Neural cell (in vitro differentiated cells): ENCODE results near the gene YPEL5.
A peak's percentile ranks its signal among the peaks of the same experiment; 100 is the strongest.

Experiments
- EP300 ChIP-seq: fragments of 450-650 bp; conservative IDR thresholded peaks from 2 replicates; pipeline ENCODE4 v1.6.1; 2014; ENCODE audit warnings: antibody characterized with exemption, mild to moderate bottlenecking, moderate library complexity; ENCODE audit not compliant: poor library complexity, severe bottlenecking
- EZH2 ChIP-seq: fragments of 200-600, 300-800 bp; shearing (Covaris generic), sonication (generic); IDR thresholded peaks from 2 replicates; pipeline ENCODE4 v1.6.1; 2014; ENCODE audit warnings: antibody characterized with exemption, low read length, borderline replicate concordance, mild to moderate bottlenecking; ENCODE audit not compliant: insufficient read depth, poor library complexity, severe bottlenecking
- POLR2AphosphoS5 ChIP-seq: IDR thresholded peaks from 2 replicates; pipeline ENCODE4 v1.6.1; 2012
- RAD21 ChIP-seq: fragments of 450-650 bp; conservative IDR thresholded peaks from 2 replicates; pipeline ENCODE4 v1.6.1; 2014; ENCODE audit warnings: antibody characterized with exemption, mild to moderate bottlenecking, moderate library complexity
- SMC3 ChIP-seq: fragments of 450-650 bp; conservative IDR thresholded peaks from 2 replicates; pipeline ENCODE4 v1.6.1; 2014; ENCODE audit warnings: antibody characterized with exemption, mild to moderate bottlenecking, moderate library complexity; ENCODE audit not compliant: poor library complexity
- TAF1 ChIP-seq: IDR thresholded peaks from 2 replicates; pipeline ENCODE4 v1.6.1; 2012; ENCODE audit warnings: low read depth
- TF ChIP-seq, protein P1 (sequence below): fragments of 450-650 bp; IDR thresholded peaks from 2 replicates; pipeline ENCODE4 v1.5.1; 2014; ENCODE audit warnings: antibody characterized with exemption, mild to moderate bottlenecking, moderate library complexity; ENCODE audit not compliant: poor library complexity, severe bottlenecking
- TF ChIP-seq, protein P2 (sequence below): IDR thresholded peaks from 2 replicates; pipeline ENCODE4 v1.6.1; 2012; ENCODE audit warnings: borderline replicate concordance

DNA sequence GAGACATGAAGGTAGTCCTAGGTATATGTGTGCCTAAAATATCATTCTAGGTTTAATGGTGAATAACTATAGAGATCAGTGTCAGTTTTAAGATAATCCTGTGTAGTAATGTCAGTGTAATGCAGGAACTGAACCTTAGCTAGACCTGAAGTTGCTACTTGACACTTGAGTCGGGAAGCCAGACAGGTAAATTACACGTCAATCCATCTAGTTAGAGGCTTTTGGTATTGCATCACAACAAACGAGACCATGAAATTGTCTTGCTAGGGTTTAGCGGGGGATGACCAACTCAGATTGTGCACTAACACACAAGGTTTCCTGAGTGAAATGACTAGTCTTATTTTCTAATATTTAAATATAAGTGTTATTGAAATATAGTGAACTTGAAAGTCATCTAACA lies 2.0 kb downstream of the YPEL5 start:
- TF ChIP-seq, protein P1, sequence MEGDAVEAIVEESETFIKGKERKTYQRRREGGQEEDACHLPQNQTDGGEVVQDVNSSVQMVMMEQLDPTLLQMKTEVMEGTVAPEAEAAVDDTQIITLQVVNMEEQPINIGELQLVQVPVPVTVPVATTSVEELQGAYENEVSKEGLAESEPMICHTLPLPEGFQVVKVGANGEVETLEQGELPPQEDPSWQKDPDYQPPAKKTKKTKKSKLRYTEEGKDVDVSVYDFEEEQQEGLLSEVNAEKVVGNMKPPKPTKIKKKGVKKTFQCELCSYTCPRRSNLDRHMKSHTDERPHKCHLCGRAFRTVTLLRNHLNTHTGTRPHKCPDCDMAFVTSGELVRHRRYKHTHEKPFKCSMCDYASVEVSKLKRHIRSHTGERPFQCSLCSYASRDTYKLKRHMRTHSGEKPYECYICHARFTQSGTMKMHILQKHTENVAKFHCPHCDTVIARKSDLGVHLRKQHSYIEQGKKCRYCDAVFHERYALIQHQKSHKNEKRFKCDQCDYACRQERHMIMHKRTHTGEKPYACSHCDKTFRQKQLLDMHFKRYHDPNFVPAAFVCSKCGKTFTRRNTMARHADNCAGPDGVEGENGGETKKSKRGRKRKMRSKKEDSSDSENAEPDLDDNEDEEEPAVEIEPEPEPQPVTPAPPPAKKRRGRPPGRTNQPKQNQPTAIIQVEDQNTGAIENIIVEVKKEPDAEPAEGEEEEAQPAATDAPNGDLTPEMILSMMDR = no peak
- no peak for TF ChIP-seq POLR2AphosphoS5
- TF ChIP-seq, protein P2, sequence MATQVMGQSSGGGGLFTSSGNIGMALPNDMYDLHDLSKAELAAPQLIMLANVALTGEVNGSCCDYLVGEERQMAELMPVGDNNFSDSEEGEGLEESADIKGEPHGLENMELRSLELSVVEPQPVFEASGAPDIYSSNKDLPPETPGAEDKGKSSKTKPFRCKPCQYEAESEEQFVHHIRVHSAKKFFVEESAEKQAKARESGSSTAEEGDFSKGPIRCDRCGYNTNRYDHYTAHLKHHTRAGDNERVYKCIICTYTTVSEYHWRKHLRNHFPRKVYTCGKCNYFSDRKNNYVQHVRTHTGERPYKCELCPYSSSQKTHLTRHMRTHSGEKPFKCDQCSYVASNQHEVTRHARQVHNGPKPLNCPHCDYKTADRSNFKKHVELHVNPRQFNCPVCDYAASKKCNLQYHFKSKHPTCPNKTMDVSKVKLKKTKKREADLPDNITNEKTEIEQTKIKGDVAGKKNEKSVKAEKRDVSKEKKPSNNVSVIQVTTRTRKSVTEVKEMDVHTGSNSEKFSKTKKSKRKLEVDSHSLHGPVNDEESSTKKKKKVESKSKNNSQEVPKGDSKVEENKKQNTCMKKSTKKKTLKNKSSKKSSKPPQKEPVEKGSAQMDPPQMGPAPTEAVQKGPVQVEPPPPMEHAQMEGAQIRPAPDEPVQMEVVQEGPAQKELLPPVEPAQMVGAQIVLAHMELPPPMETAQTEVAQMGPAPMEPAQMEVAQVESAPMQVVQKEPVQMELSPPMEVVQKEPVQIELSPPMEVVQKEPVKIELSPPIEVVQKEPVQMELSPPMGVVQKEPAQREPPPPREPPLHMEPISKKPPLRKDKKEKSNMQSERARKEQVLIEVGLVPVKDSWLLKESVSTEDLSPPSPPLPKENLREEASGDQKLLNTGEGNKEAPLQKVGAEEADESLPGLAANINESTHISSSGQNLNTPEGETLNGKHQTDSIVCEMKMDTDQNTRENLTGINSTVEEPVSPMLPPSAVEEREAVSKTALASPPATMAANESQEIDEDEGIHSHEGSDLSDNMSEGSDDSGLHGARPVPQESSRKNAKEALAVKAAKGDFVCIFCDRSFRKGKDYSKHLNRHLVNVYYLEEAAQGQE = no peak
- no peak for TF ChIP-seq EZH2
- peak; percentile 28 for TF ChIP-seq EP300
- TF ChIP-seq TAF1 = no peak
- no peak for TF ChIP-seq RAD21
- TF ChIP-seq SMC3 = no peak
